ENCODE results near the gene SERGEF.

The SERGEF gene

GRCh38 chr11:17791144-17791543 lies 221.7 kb downstream of the SERGEF start:
- TF ChIP-seq EZH2phosphoT487 (conservative IDR thresholded peaks at IDR 0.05; ENCODE audit: low read length), result no peak
- TF ChIP-seq, protein P1, sequence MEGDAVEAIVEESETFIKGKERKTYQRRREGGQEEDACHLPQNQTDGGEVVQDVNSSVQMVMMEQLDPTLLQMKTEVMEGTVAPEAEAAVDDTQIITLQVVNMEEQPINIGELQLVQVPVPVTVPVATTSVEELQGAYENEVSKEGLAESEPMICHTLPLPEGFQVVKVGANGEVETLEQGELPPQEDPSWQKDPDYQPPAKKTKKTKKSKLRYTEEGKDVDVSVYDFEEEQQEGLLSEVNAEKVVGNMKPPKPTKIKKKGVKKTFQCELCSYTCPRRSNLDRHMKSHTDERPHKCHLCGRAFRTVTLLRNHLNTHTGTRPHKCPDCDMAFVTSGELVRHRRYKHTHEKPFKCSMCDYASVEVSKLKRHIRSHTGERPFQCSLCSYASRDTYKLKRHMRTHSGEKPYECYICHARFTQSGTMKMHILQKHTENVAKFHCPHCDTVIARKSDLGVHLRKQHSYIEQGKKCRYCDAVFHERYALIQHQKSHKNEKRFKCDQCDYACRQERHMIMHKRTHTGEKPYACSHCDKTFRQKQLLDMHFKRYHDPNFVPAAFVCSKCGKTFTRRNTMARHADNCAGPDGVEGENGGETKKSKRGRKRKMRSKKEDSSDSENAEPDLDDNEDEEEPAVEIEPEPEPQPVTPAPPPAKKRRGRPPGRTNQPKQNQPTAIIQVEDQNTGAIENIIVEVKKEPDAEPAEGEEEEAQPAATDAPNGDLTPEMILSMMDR (IDR thresholded peaks at IDR 0.05; ENCODE audit: insufficient read depth, low read length, poor library complexity, severe bottlenecking), result no peak
- no peaks in the 10 kb centered on the region for H3K79me2 ChIP-seq (ENCODE audit: insufficient read depth, low read length)
- no peaks in the 10 kb centered on the region for H3K36me3 ChIP-seq (ENCODE audit: low read length)
- no peak overlapping the region for H3K4me3 ChIP-seq (ENCODE audit: insufficient read depth, low read length, poor library complexity, severe bottlenecking)
- no peaks in the 10 kb centered on the region for H3F3A ChIP-seq (ENCODE audit: insufficient read depth)
- H3K4me2 ChIP-seq (ENCODE audit: low read depth, low read length, poor library complexity, severe bottlenecking), result no peak overlapping the region
- no peak overlapping the region for H2AFZ ChIP-seq (ENCODE audit: low read depth, low read length, severe bottlenecking)
- H4K20me1 ChIP-seq (ENCODE audit: low read depth, low read length), result no peaks in the 10 kb centered on the region
- H3K27me3 ChIP-seq (ENCODE audit: low read length), result no peaks in the 10 kb centered on the region
- no peaks in the 10 kb centered on the region for H3K9me3 ChIP-seq (ENCODE audit: insufficient read depth, low read length)
- no peak overlapping the region for H3K9ac ChIP-seq (ENCODE audit: low read length)
- H3K27ac ChIP-seq (ENCODE audit: low read depth, low read length), result no peak overlapping the region
- no peaks in the 10 kb centered on the region for H3K9me2 ChIP-seq (replicated peaks; ENCODE audit: insufficient read depth, low read length)

DNA sequence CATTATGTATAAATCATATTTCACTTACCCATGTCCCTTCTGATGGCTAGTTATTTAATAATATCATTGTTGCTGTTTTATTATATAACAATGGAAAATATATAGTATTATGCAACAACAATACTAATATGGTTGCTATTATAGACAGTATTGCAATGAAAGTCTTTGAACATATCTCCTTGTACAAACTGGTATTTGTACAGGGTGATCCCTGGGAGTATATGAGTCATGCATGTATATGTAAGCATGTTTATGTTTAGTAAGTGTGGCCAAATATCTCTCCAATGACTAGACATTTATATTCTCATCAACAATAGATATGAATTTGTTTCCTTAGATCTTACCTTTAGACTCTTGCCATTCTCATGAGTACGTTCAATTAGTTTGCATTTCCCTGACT lies 222.4 kb downstream of the SERGEF start:
- H3K4me3 ChIP-seq (ENCODE audit: insufficient read depth, low read length, poor library complexity, severe bottlenecking), result no peak overlapping the region
- H3K9ac ChIP-seq (ENCODE audit: low read length), result no peak overlapping the region
- H3K4me2 ChIP-seq (ENCODE audit: low read depth, low read length, poor library complexity, severe bottlenecking), result no peak overlapping the region
- no peaks in the 10 kb centered on the region for H3K79me2 ChIP-seq (ENCODE audit: insufficient read depth, low read length)
- TF ChIP-seq EZH2phosphoT487 (conservative IDR thresholded peaks at IDR 0.05; ENCODE audit: low read length), result no peak
- TF ChIP-seq, protein P1 (IDR thresholded peaks at IDR 0.05; ENCODE audit: insufficient read depth, low read length, poor library complexity, severe bottlenecking), result no peak
- H3F3A ChIP-seq (ENCODE audit: insufficient read depth), result no peaks in the 10 kb centered on the region
- H3K9me2 ChIP-seq (replicated peaks; ENCODE audit: insufficient read depth, low read length), result no peaks in the 10 kb centered on the region
- no peak overlapping the region for H3K27ac ChIP-seq (ENCODE audit: low read depth, low read length)
- no peaks in the 10 kb centered on the region for H4K20me1 ChIP-seq (ENCODE audit: low read depth, low read length)
- H3K27me3 ChIP-seq (ENCODE audit: low read length), result no peaks in the 10 kb centered on the region
- H2AFZ ChIP-seq (ENCODE audit: low read depth, low read length, severe bottlenecking), result no peak overlapping the region
- no peaks in the 10 kb centered on the region for H3K9me3 ChIP-seq (ENCODE audit: insufficient read depth, low read length)
- H3K36me3 ChIP-seq (ENCODE audit: low read length), result no peaks in the 10 kb centered on the region

DNA sequence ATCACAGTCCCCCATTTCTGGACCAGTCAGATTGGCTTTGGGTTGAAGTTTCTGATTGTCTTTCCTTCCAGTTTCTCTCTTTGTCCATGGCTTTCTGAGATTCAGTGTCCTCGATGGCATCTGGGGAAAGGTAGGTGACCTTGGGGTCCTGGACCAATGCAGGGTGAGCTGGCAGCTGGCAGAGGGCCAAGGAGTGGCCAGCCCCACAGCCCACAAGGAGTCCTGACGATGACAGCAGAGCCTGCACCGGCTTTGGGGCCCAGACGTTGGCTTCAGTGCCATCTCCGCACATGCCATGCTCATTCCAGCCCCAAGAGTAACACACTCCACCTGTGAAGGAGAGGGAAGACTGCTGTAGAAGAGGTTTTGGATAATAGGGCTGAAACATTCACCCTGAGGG lies 224.8 kb downstream of the SERGEF start:
- Histone ChIP-seq H3K4me3 (ENCODE audit: insufficient read depth, low read length, poor library complexity, severe bottlenecking) (no peak overlapping the region), H3K27ac (ENCODE audit: low read depth, low read length) (no peak overlapping the region), H3K4me2 (ENCODE audit: low read depth, low read length, poor library complexity, severe bottlenecking) (no peak overlapping the region), H3K36me3 (ENCODE audit: low read length) (no peaks in the 10 kb centered on the region), H3F3A (ENCODE audit: insufficient read depth) (no peaks in the 10 kb centered on the region), H3K27me3 (ENCODE audit: low read length) (no peaks in the 10 kb centered on the region), H3K79me2 (ENCODE audit: insufficient read depth, low read length) (no peaks in the 10 kb centered on the region), H3K9me2 (replicated peaks; ENCODE audit: insufficient read depth, low read length) (no peaks in the 10 kb centered on the region), H4K20me1 (ENCODE audit: low read depth, low read length) (no peaks in the 10 kb centered on the region), H2AFZ (ENCODE audit: low read depth, low read length, severe bottlenecking) (no peak overlapping the region), H3K9me3 (ENCODE audit: insufficient read depth, low read length) (no peaks in the 10 kb centered on the region), H3K9ac (ENCODE audit: low read length) (no peak overlapping the region)
- TF ChIP-seq EZH2phosphoT487 (conservative IDR thresholded peaks at IDR 0.05; ENCODE audit: low read length), result no peak

DNA sequence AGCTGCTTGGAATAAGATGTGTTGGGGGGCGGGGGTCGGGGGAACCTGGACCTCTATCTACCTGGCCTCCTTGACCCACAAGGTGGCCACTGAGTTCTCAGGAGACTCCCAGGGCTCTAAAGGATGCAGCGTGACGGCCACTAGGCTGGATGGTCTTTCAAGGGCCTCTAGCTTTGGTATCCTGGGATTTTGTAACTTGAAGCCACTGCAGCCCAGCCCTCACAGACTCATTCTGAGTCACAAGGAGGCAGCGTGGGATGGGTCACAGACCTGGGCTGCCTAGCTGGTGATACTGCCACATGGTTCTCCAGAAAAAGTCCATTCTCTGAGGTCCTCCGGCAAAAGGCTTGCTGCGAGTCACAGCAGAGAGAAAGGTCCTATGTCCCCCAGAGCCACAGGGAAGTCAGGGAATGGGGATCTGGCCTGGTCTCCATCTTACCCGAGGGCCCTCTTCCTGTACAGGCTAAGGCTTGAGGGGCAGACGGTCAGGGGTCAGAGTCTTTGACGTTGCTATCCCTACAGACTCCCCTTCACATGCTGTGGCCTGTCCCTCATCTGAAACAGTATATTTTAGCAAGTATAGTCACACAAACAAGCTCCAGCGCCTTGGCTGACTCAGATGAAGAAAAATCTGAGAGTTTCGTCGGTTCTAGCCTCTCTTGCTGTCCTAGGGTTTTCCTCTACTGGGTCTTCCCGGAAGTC lies 225.9 kb downstream of the SERGEF start:
- Histone ChIP-seq H3K27me3 (ENCODE audit: low read length) (no peaks in the 10 kb centered on the region), H3K4me2 (ENCODE audit: low read depth, low read length, poor library complexity, severe bottlenecking) (no peak overlapping the region), H3K9me3 (ENCODE audit: insufficient read depth, low read length) (no peaks in the 10 kb centered on the region), H4K20me1 (ENCODE audit: low read depth, low read length) (no peaks in the 10 kb centered on the region), H2AFZ (ENCODE audit: low read depth, low read length, severe bottlenecking) (no peak overlapping the region), H3F3A (ENCODE audit: insufficient read depth) (no peaks in the 10 kb centered on the region), H3K9me2 (replicated peaks; ENCODE audit: insufficient read depth, low read length) (no peaks in the 10 kb centered on the region), H3K36me3 (ENCODE audit: low read length) (no peaks in the 10 kb centered on the region), H3K27ac (ENCODE audit: low read depth, low read length) (no peak overlapping the region), H3K79me2 (ENCODE audit: insufficient read depth, low read length) (no peaks in the 10 kb centered on the region), H3K4me3 (ENCODE audit: insufficient read depth, low read length, poor library complexity, severe bottlenecking) (no peak overlapping the region), H3K9ac (ENCODE audit: low read length) (no peak overlapping the region)
- TF ChIP-seq EZH2phosphoT487 (conservative IDR thresholded peaks at IDR 0.05; ENCODE audit: low read length), result no peak
- TF ChIP-seq, protein P1 (IDR thresholded peaks at IDR 0.05; ENCODE audit: insufficient read depth, low read length, poor library complexity, severe bottlenecking), result no peak
